Mucosa of descending colon (tissue), 3 donors: ENCODE results near the gene DUSP7. TPM values are rescaled to one million over a fixed set of nuclear protein-coding genes. Genes with fewer than 3 reads are reported as not detected.

Experiments
- ATAC-seq: fragments of 200-7000 bp; cut with Tn5 transposase; one replicate; pipeline ENCODE4 v1.9.1; 2020; ENCODE audit warnings: mild to moderate bottlenecking, moderate library complexity
- DNase-seq, 3 donors: peaks; one replicate each; pipeline ENCODE4 v3.0.0-alpha.2; 2020
- H3K36me3 ChIP-seq: fragments of 200-600 bp; one replicate; pipeline ENCODE4 v1.8.0; 2021; ENCODE audit warnings: low read depth, mild to moderate bottlenecking
- H3K4me1 ChIP-seq: fragments of 200-600 bp; one replicate; pipeline ENCODE4 v1.8.0; 2021; ENCODE audit warnings: low read depth, mild to moderate bottlenecking
- H3K4me3 ChIP-seq: fragments of 200-600 bp; one replicate; pipeline ENCODE4 v1.8.0; 2021; ENCODE audit warnings: mild to moderate bottlenecking
- H3K9me3 ChIP-seq: fragments of 200-600 bp; one replicate; pipeline ENCODE4 v1.8.0; 2021; ENCODE audit warnings: mild to moderate bottlenecking
- CTCF ChIP-seq: fragments of 200-600 bp; IDR thresholded peaks from one replicate; pipeline ENCODE4 v1.8.0; 2022; ENCODE audit warnings: antibody characterized with exemption, mild to moderate bottlenecking
- intact Hi-C, 2 donors: fragments of 100-400 bp; cut with DNase I in 1 of 2; cut with micrococcal nuclease in 1 of 2; formaldehyde crosslinking; loops; one replicate each; pipeline versions ENCODE4 v1.11.0 to v1.11.1; 2022; cut with DNase I, micrococcal nuclease
- total RNA-seq, 3 donors: library from RNA; stranded (reverse); fragmentation: NEBNext Ultra II Directional in 2 of 3; extraction: Animal tissue kit (Norgen Biotek cat#: 25700) in 2 of 3; gene quantifications; one replicate each; pipeline versions ENCODE4 v1.2.1 to v1.2.4, GENCODE V29; 2021 to 2023
- donor health status: DM: no; HTN: no; CAD: no; lungs with moderate emphysema.
- donor health status: DM: no; HTN: no; CAD: no.
- donor health status: DM: no; HTN: yes; CAD: no.

The DUSP7 gene
- total RNA-seq, 3 donors from 2014 or later: 6.9 to 12.3 (median 8.0) TPM

GRCh38 chr3:52040600-52040999 lies 15.8 kb downstream of the DUSP7 start:
- no peaks in the 10 kb centered on the region for H3K9me3 ChIP-seq
- TF ChIP-seq CTCF: no peak
- intact Hi-C loops: no loop called here
- H3K4me3 ChIP-seq: no peak overlapping the region
- H3K4me1 ChIP-seq: no peaks in the 10 kb centered on the region
- DNase-seq (no peak), ATAC-seq (no peak)
- no peaks in the 10 kb centered on the region for H3K36me3 ChIP-seq

- Histone ChIP-seq H3K9me3 (no peaks in the 10 kb centered on the region), H3K4me3 (no peak overlapping the region), H3K36me3 (no peaks in the 10 kb centered on the region), H3K4me1 (no peaks in the 10 kb centered on the region)
- intact Hi-C loops: no loop called here
- no peak for TF ChIP-seq CTCF
- ATAC-seq (peak; percentile 37), DNase-seq (no peak)
Measured at GRCh38 chr3:52039846-52040245, 16.5 kb downstream of the DUSP7 start.

- no peak for ATAC-seq
- H3K4me3 ChIP-seq: no peak overlapping the region
- intact Hi-C loops: no loop called here
Measured at GRCh38 chr3:52039426-52039825, 16.9 kb downstream of the DUSP7 start.

GRCh38 chr3:52038227-52038626 lies 18.1 kb downstream of the DUSP7 start:
- H3K9me3 ChIP-seq: no peaks in the 10 kb centered on the region
- H3K4me1 ChIP-seq: no peaks in the 10 kb centered on the region
- H3K36me3 ChIP-seq: no peaks in the 10 kb centered on the region
- H3K4me3 ChIP-seq: no peak overlapping the region
- DNase-seq (no peak), ATAC-seq (no peak)
- TF ChIP-seq CTCF: no peak
- intact Hi-C loops: no loop called here

More at GRCh38 chr3:52039426-52039825, 16.9 kb downstream of the DUSP7 start:
- Histone ChIP-seq H3K9me3 (no peaks in the 10 kb centered on the region), H3K36me3 (no peaks in the 10 kb centered on the region), H3K4me1 (no peaks in the 10 kb centered on the region)
- no peak for TF ChIP-seq CTCF
- no peak for DNase-seq

GRCh38 chr3:52037291-52037690 lies 19.1 kb downstream of the DUSP7 start:
- DNase-seq (no peak), ATAC-seq (no peak)
- H3K9me3 ChIP-seq: no peaks in the 10 kb centered on the region
- H3K4me1 ChIP-seq: no peaks in the 10 kb centered on the region
- H3K36me3 ChIP-seq: no peaks in the 10 kb centered on the region
- no peak for TF ChIP-seq CTCF
- no peak overlapping the region for H3K4me3 ChIP-seq
- intact Hi-C loops: no loop called here

- intact Hi-C loops: no loop called here
- Histone ChIP-seq H3K9me3 (no peaks in the 10 kb centered on the region), H3K4me3 (no peak overlapping the region), H3K36me3 (no peaks in the 10 kb centered on the region), H3K4me1 (no peaks in the 10 kb centered on the region)
- DNase-seq (no peak), ATAC-seq (no peak)
- TF ChIP-seq CTCF: no peak
Measured at GRCh38 chr3:52036829-52037228, 19.5 kb downstream of the DUSP7 start.
